IPS DF 6.9 (cell line): Measurements from ENCODE around the gene RHEB.

Source experiments
- DNase-seq: peaks from one replicate; pipeline ENCODE4 v3.0.0-alpha.2; 2013; ENCODE audit warnings: low read depth, low spot score
- H3K27ac ChIP-seq: one replicate; pipeline ENCODE4 v1.5.1; 2013; ENCODE audit warnings: low read length, control low read depth
- H3K27me3 ChIP-seq: 2 replicates; pipeline ENCODE4 v1.6.1; 2013; ENCODE audit warnings: mild to moderate bottlenecking, low read length; ENCODE audit not compliant: control insufficient read depth, insufficient read depth
- H3K36me3 ChIP-seq: 2 replicates; pipeline ENCODE4 v1.6.1; 2013; ENCODE audit warnings: low read length; ENCODE audit not compliant: control insufficient read depth, insufficient read depth
- H3K4me1 ChIP-seq: 2 replicates; pipeline ENCODE4 v1.6.1; 2013; ENCODE audit warnings: low read length; ENCODE audit not compliant: control insufficient read depth, insufficient read depth
- H3K4me3 ChIP-seq: 2 replicates; pipeline ENCODE4 v1.5.1; 2013; ENCODE audit warnings: mild to moderate bottlenecking, low read length
- H3K9me3 ChIP-seq: 2 replicates; pipeline ENCODE4 v1.6.1; 2013; ENCODE audit warnings: low read length, inconsistent platforms; ENCODE audit not compliant: control insufficient read depth, insufficient read depth
- WGBS: extraction: QIAGEN DNeasy Blood & Tissue Kit; methylation state at CpG from one replicate; pipeline ENCODE4 v1.1.7; 2013; ENCODE audit warnings: mixed read lengths, missing lambda C conversion rate; ENCODE audit not compliant: insufficient read length, insufficient coverage; 5-methylcytosine and 5-hydroxymethylcytosine counted together

Gene RHEB

DNA sequence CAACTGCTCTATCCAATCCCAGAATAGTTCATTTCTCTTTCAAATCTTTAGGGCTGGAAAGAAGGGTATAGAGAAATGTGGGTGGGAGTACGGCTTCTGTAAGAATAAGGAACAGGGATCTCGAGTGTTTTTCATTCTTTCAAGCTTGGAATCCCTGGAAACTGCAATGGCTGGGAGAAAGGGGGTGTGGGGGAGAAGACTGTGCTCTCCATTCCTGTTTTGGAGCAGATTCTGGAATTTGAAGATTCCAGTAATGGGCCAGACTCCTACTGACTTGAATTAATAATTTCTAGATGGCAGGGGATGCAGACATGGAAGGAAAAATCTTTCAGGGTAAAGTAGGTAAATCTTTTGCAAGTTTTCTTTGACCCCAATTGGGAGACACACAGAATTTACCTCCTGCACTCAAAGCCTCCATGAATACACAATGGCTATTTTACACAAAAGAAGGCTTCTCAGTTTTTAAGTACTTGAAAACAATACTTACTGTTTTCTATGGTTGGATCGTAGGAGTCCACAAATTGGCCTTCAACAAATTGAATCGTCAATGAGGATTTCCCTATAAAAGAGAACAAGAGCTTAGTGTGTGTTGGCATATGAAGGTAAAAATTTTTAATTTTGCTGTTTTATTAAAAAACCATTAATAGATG lies 29.1 kb downstream of the RHEB start:
- H3K27ac ChIP-seq, result no peak overlapping the region
- no CpG with 5 or more reads among the region's 4 CpGs for WGBS

DNA sequence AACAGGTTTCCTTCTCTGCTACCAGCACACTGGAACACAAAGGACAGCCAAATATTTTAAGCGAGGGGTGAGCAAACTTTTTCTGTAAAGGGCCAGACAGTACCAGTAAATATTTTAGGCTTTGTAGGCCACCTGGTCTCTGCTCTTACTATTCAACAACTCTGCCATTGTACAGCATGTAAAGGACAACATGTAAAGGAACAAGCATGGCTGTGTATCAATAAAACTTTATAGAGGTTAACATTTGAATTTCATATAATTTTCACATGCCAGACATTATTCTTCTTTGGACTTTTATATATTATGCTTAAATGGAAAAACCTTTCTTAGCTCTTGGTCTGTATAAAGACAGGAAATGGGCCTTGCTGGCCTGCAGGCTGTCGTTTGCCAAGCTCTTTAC lies 30.2 kb downstream of the RHEB start:
- no peaks in the 10 kb centered on the region for H3K9me3 ChIP-seq

More for the DNA sequence above, 29.1 kb downstream of the RHEB start:
- no peak overlapping the region for H3K4me3 ChIP-seq
- no peak for DNase-seq
- H3K36me3 ChIP-seq, result no peaks in the 10 kb centered on the region; the same call in 1 of the 2 replicates
- 0 out of 2 replicates have a peak, but pooled peaks cover 1% of the 10 kb centered on the region for H3K4me1 ChIP-seq
- H3K27me3 ChIP-seq, result no peaks in the 10 kb centered on the region
- no peaks in the 10 kb centered on the region for H3K9me3 ChIP-seq

DNA sequence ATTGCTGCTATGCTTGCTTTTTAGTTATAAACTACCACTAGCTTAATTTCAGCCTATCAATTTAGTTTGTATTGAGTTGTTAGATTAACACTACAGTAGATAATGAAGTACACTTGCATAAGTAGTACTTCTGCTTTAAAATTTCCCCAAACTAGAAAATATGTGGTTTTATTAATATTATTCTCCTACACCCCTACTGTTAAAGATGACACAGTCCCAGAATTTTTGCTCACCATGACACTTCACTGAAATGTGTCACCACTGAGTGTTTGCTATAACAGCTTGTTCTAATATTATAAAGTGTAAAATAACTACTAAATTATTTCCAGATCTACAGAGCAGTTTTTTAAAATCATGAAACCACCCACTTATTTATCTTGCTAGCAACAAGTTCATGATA lies 31.6 kb downstream of the RHEB start:
- H3K4me1 ChIP-seq, result 0 out of 2 replicates have a peak, but pooled peaks cover 1% of the 10 kb centered on the region
- H3K9me3 ChIP-seq, result no peaks in the 10 kb centered on the region
- H3K36me3 ChIP-seq, result no peaks in the 10 kb centered on the region; the same call in 1 of the 2 replicates
- no peak overlapping the region for H3K4me3 ChIP-seq
- no peak for DNase-seq
- no peaks in the 10 kb centered on the region for H3K27me3 ChIP-seq
- H3K27ac ChIP-seq, result no peak overlapping the region

More for the DNA sequence above, 30.2 kb downstream of the RHEB start:
- Histone ChIP-seq H3K36me3 (no peaks in the 10 kb centered on the region; the same call in 1 of the 2 replicates), H3K27ac (no peak overlapping the region), H3K4me1 (0 out of 2 replicates have a peak, but pooled peaks cover 1% of the 10 kb centered on the region), H3K27me3 (no peaks in the 10 kb centered on the region), H3K4me3 (no peak overlapping the region)
- DNase-seq, result no peak
- no CpG with 5 or more reads among the region's 2 CpGs for WGBS

DNA sequence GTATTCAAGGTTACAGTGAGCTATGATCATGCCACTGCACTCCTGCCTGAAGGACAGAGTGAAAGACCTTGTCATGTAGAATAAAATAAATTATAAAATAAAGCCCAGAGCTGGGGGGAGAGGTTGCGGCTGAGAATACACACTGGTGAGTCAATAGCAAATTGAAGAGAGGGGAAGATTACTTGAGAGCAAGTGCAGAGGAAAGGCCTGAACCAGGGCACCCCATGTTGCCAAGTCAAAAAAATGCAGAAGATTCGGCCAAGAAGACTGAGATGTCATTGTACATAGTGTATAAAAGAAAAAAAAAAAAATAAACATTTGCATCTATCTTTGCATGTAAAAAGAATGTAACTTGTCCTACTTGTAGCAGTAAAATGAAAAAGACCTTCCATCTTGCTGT lies 32.5 kb downstream of the RHEB start:
- H3K36me3 ChIP-seq, result peaks cover 2% of the 10 kb centered on the region; the same call in 1 of the 2 replicates
- no peak overlapping the region for H3K27ac ChIP-seq
- no peaks in the 10 kb centered on the region for H3K4me1 ChIP-seq
- H3K27me3 ChIP-seq, result no peaks in the 10 kb centered on the region
- H3K9me3 ChIP-seq, result no peaks in the 10 kb centered on the region
- no peak for DNase-seq
- WGBS, result no CpG with 5 or more reads among the region's 2 CpGs
- H3K4me3 ChIP-seq, result no peak overlapping the region

DNA sequence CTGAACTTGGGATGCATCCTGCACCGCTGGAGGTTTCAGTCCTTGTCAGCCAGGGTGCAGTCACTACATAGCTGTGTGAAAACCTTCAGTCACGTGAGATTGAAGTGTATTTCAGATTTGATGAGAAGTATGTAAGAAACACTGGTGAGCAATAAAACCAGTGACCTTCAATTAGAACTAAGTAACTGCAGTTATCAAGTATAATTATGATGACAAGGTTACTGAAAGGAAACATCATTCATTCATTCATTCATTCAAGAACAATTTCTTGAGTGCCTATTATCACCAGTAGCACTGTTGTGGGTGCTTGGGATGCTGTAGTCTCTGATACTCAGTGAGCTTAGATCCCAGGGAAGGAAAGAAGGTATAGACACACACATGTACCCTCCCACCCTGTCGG lies 33.6 kb downstream of the RHEB start:
- WGBS, result no CpG with 5 or more reads among the region's 3 CpGs
- H3K9me3 ChIP-seq, result no peaks in the 10 kb centered on the region
- no peak overlapping the region for H3K27ac ChIP-seq
- no peak overlapping the region for H3K4me3 ChIP-seq
- H3K36me3 ChIP-seq, result peaks cover 2% of the 10 kb centered on the region; the same call in 1 of the 2 replicates
- no peak for DNase-seq
- H3K27me3 ChIP-seq, result no peaks in the 10 kb centered on the region
- H3K4me1 ChIP-seq, result no peaks in the 10 kb centered on the region

DNA sequence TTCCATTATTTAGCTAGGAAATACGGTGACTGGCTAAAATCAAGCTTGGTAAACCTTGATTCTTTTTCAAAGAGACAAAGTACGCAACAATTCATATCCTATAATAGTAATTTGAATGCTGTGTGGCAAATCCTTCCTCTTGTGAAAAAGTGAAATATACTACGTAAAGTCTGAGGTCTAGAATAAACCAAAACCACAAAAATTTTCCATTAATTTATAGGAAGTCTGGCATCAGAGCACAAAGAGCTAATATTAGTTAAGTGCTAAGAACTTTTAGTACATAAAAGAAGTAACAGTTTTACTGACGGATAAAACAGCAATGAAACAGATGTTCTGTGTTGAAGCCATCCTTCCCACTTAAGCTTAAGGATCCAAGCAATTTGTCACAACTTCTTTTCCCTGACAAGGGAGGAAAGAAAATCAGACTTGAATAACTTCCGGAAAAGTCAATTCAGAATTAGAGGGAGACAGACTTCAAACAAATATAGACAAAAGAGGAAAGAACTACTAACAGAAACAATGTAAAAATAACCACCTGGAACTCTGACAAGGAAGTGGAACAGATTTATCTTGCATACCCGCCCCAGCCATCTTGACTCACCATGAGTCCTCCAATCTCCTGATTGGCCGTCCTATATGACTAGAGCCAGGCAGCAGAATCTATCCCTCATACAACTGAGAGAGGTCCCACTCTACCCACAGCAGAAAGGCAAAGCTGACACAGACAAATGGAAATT lies 34.6 kb downstream of the RHEB start:
- peaks cover 2% of the 10 kb centered on the region; the same call in 1 of the 2 replicates for H3K36me3 ChIP-seq
- WGBS, result no CpG with 5 or more reads among the region's 7 CpGs
- H3K27ac ChIP-seq, result no peak overlapping the region
- H3K4me3 ChIP-seq, result no peak overlapping the region
- no peak for DNase-seq
- no peaks in the 10 kb centered on the region for H3K9me3 ChIP-seq
- no peaks in the 10 kb centered on the region for H3K4me1 ChIP-seq
- H3K27me3 ChIP-seq, result no peaks in the 10 kb centered on the region

DNA sequence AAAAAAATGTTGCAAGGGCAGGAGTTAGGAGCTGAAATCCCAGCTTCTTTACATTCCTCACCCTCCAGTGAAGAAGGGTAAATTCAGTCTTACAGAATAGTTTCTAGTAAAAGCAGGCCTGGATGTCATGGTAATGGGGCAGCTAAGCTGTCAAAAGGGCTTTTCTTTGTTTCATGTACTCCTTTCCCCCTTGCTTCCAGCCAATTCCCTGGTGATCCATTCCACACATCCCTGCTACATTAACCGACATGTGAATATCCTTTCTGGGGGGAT lies 36.0 kb downstream of the RHEB start:
- DNase-seq, result no peak
- no peaks in the 10 kb centered on the region for H3K9me3 ChIP-seq
- no peak overlapping the region for H3K4me3 ChIP-seq
- H3K4me1 ChIP-seq, result no peaks in the 10 kb centered on the region
- WGBS, result no CpG with 5 or more reads among the region's 1 CpG
- H3K27me3 ChIP-seq, result no peaks in the 10 kb centered on the region
- no peak overlapping the region for H3K27ac ChIP-seq
- H3K36me3 ChIP-seq, result peaks cover 2% of the 10 kb centered on the region; the same call in 1 of the 2 replicates

DNA sequence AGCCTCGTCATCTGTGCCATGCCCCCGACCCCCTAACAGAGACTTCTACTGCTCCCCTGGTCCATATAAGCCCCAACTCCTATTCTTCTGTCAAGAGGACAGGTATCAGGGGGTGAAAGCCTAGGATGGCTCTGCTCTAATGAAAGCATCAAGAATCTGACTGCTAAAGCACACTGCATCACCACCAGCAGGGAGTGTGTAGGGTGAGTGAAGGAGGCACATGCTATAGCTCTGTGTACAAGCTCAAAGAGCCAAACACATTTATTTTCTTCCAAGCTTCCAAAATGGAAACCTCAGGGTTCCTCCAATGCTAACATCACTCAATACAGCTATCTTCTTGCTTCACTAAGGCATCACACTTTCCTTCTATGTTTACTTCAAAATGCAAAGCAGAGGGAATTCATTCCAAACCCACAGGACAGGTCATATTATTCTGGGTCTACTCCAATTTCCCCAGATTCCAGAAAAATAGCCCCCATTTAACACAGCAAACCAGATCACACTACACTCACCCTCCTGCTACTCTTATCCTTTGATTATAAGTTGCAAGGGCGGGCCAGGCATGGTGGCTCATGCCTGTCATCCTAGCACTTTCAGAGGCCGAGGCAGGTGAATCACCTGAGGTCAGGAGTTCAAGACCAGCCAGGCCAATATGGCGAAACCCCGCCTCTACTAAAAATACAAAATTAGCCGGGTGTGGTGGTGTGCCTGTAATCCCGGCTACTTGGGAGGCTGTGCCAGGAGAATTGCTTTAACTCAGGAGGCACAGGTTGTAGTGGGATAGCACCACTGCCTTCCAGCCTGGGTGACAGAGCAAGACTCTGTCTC lies 36.6 kb downstream of the RHEB start:
- H3K36me3 ChIP-seq, result peaks cover 2% of the 10 kb centered on the region; the same call in 1 of the 2 replicates
- no peaks in the 10 kb centered on the region for H3K4me1 ChIP-seq
- no peak for DNase-seq
- no CpG with 5 or more reads among the region's 8 CpGs for WGBS
- H3K27ac ChIP-seq, result no peak overlapping the region
- H3K27me3 ChIP-seq, result no peaks in the 10 kb centered on the region
- H3K9me3 ChIP-seq, result no peaks in the 10 kb centered on the region
- no peak overlapping the region for H3K4me3 ChIP-seq

DNA sequence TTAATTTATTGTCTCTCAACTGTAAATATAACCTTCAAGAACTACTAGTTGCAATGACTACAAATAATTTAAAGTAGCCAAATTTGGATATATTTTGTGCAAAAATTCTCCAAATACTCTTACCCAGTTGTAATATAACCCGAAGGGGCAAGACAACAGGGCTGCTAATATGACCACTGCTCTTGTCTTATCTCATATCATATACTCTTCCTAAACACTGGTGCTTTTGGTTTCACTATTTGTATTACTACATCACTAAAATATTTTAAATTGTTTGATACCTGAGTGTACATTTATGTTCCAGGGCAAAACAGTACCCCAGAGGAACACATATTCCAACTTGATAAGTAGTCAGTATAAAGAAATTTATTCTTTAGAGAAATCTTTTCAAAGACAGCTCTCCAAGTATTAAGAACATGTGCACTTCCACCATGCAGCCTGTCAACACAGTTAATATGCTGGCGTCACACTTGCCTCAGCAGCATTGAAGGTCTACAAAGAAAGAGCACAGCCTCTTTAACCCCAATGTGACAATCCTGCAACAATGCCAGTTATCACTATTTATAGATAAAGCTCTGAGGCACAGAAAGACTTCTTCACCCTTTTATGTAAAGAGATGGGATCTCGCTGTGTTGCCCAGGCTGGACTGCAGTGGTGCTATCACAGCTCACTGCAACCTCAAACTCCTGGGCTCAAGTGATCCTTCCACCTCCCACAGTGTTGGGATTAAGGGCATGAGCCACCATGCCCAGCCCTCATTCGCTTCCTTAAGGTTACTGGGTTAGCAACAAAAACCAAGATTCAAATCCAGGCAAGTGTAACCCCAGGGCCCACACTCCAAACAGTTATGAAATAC lies 37.8 kb downstream of the RHEB start:
- no peak overlapping the region for H3K4me3 ChIP-seq
- no peak for DNase-seq
- H3K4me1 ChIP-seq, result no peaks in the 10 kb centered on the region
- no peaks in the 10 kb centered on the region for H3K27me3 ChIP-seq
- WGBS, result no CpG with 5 or more reads among the region's 4 CpGs
- no peak overlapping the region for H3K27ac ChIP-seq
- no peaks in the 10 kb centered on the region for H3K9me3 ChIP-seq
- H3K36me3 ChIP-seq, result peaks cover 2% of the 10 kb centered on the region; the same call in 1 of the 2 replicates

DNA sequence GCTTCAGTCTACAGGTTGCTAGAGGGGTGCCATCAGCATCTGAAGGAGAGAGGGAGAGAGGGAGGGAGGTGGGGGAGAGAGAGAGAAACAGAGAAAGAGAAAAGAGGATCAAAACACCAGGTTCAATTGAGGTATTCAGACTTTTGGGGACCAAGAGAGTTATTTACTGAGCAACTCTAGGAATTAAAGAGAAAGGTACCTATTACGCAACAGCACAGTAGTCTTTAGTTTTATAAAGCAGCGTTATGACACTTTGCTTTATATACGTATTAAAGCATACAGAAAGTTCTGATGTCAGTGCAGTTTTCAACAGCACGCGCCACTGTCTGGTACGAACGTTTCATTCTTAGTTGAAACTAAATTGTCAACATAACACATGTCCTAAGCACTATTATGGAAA lies 41.8 kb downstream of the RHEB start:
- Histone ChIP-seq H3K9me3 (no peaks in the 10 kb centered on the region), H3K4me3 (no peak overlapping the region), H3K36me3 (0 out of 2 replicates have a peak, but pooled peaks cover under 1% of the 10 kb centered on the region), H3K27ac (no peak overlapping the region), H3K27me3 (no peaks in the 10 kb centered on the region), H3K4me1 (0 out of 2 replicates have a peak, but pooled peaks cover 3% of the 10 kb centered on the region)
- WGBS, result no CpG with 5 or more reads among the region's 7 CpGs
- DNase-seq, result no peak
